AG09319 (cell line): ENCODE results near the gene PSD4.

Source experiments
- DNase-seq: peaks from one replicate; pipeline ENCODE4 v3.0.0-alpha.2; 2010; ENCODE audit warnings: low read depth; ENCODE audit errors: extremely low read depth
- TF ChIP-seq, protein P1 (sequence below): IDR thresholded peaks from 2 replicates; pipeline ENCODE4 v1.5.1; 2011; ENCODE audit warnings: low read depth, mild to moderate bottlenecking, inconsistent platforms, low read length, moderate library complexity

PSD4 gene

DNA sequence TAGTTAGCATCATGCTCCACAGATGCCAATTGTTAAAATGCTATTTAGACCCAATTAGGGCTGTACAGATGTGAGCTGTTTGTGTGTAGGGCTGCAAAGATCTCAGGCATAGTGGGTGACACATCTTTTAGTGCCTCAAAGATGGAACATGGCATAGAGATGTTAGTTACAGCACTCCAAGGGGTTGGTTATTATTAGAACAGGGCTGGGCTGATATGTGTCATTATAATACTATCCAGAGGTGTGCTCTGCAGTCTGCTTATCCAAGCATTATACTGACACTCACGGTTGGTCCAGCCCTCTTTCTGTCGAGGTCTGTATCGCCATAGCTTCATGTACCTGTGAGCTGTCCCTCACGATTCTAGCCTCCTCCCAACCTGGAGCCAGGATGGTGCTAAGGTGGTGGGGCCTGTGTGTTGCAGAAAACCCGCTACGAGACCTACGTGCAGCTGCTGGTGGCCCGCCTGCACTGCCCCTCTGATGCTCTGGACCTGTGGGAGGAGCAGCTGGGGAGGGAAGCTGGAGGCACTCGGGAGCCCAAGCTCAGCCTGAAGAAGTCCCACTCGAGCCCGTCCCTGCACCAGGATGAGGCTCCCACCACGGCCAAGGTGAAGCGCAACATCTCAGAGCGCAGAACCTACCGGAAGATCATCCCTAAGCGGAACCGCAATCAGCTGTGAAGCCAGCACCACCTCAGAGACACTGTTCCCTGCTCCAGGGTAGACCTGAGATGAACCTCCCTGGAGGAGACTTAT, 27.1 kb downstream of the PSD4 start:
- TF ChIP-seq, protein P1, sequence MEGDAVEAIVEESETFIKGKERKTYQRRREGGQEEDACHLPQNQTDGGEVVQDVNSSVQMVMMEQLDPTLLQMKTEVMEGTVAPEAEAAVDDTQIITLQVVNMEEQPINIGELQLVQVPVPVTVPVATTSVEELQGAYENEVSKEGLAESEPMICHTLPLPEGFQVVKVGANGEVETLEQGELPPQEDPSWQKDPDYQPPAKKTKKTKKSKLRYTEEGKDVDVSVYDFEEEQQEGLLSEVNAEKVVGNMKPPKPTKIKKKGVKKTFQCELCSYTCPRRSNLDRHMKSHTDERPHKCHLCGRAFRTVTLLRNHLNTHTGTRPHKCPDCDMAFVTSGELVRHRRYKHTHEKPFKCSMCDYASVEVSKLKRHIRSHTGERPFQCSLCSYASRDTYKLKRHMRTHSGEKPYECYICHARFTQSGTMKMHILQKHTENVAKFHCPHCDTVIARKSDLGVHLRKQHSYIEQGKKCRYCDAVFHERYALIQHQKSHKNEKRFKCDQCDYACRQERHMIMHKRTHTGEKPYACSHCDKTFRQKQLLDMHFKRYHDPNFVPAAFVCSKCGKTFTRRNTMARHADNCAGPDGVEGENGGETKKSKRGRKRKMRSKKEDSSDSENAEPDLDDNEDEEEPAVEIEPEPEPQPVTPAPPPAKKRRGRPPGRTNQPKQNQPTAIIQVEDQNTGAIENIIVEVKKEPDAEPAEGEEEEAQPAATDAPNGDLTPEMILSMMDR = no peak
- no peak for DNase-seq

DNA sequence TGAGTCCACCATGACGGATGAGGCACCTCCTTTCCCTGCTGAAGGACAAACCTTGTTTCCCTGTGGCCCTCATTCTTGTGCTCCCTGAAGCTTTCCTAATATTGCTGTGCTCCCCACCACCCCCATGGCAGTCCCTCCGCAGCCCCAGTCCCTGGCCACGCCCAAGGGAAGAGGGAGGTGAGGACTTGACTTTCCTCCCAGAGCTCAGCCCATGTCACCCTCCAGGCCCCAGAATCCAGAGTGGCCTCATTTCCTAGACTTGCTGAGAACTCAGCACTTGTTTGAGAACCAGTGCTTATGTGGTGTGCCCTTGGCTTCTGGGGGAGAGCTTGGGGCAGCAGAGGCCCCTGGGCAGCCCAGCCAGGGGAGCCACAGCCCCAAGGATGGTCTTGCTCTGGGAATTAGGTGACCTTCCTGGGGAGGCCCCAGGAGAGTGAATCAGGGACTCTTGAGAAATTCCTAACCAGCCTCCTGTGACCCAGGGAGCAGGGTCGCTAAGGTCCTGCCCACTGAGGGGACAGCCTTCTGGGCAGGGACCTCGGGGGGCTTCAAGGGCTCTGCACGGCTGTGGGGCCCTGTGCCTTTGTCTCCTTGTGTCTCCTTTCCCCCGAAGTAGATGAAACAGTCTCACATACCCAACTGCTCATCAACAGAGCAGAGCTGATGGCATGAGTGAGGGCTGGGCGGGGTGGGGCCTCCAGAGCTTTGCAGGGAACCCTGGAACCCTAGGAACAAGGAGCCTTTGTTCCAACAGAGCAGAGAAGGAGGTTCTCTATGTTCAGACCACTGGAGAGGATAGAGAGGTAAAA, 27.9 kb downstream of the PSD4 start:
- DNase-seq = no peak
- TF ChIP-seq, protein P1 = no peak

DNA sequence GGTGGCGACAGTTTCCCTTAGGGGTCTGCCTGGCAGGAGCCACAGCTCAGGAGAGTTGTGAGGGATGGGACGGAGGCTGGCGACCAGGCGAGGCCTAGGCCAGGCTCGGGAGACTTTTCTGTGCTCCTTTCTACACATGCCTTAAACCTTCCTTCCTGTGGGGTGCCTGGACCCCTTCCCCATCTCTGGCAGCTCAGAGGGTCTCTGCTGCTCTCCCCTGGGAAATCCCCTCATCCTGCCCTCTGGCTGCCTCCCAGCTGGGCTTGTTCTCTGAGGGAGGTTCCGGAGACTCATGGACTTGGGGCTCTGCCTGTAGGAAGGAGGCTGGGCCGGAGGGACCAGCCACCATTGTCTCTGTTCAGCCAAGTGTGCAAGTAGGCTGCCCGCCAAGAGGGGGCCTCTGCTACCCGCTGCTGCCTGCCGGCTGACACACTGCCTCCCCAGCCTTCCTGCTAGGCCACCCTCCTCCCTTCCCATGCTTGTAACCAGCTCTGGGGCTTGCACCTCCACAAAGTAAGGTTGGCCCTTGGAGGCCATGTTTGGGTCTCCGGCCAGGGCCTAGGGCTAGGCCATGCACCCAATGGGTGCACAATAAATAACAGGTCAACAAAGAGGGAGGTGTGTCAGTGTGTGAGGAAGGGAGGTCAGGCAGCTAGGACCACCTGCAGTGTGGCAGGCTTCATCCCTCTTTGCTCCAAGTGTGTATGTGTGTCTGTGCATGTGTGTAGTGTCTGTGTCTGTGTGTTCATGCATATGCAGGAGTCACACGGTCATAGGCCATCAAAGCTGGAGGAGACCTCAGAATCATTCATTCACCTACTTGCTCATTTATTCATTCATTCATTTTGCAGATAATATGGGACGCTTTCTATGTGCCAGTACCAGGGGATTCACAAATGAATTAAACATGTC, 28.8 kb downstream of the PSD4 start:
- TF ChIP-seq, protein P1 = no peak
- no peak for DNase-seq

DNA sequence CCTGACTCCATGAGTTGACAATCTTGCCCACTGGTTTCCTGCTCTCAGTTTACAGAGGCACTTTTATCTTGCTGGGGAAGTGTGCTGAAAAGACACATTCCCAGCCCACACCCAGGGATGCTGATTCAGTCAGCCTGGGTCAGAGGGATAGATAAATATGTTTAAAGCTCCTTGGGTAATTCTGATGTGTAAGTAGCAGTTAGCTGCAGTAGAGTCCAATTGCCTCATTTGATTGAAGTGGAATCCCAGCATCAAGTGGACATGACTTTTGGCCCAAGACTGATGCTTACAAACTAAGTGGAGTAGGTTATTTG, 29.4 kb downstream of the PSD4 start:
- TF ChIP-seq, protein P1 = no peak
- no peak for DNase-seq

DNA sequence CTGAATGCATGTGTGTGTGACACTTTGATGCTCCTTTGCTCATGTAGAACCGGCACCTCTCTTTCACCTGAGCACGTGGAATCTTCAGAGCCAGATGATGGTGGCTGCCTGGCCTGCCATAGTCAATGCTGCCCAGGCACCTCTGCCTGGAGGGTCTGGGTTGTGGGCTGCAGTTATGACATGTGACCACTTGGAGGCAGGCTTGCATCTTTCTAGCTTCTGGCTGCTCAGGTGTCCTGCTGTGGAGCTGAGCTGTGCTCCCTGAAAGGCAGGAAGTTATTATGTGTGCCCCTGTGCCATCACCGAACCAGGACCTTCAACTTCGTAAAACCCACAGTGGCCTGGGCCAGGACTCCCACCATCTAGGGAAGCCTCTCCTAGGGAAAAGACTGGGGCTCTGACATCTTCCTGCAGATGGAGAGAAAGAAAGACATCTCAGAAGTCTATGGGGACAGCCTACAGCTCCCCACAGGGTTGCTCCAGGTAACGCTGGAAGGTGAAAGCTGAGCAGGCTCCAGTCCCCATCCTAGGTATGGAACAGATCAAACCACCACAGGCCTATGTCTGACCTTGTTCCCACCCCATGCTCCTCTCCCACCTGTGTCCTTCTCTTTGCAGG, 30.2 kb downstream of the PSD4 start:
- TF ChIP-seq, protein P1 = peak; percentile 98
- DNase-seq = peak; percentile 40

DNA sequence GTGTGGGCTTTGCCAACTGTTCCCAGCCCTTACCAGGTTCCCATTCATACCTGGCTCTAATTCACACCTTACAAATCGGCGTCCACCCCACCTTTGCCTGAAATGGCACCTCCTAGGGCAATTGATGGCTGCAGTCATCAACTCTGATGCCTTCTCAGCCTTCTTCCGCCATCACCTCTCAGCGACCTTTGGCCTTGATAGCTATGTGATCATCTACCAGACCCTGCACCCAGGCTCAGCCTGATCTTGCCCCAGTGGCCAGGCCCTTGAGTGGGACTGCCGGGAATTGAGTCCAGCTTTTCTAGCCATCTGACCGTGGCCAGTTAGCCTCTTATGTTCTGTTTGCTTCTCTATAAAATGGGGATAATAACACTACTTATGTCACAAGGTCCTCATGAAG, 32.5 kb downstream of the PSD4 start:
- TF ChIP-seq, protein P1 = no peak
- no peak for DNase-seq
